HEK293T (cell line): Measurements from ENCODE around the gene CCT7.

Experiments used
- ARNT ChIP-seq: fragments of 450-650 bp; IDR thresholded peaks from 2 replicates; pipeline ENCODE4 v1.6.1; 2017; ENCODE audit warnings: mild to moderate bottlenecking
- BHLHE40 ChIP-seq: fragments of 450-650 bp; IDR thresholded peaks from 2 replicates; pipeline ENCODE4 v1.6.1; 2016; ENCODE audit warnings: mild to moderate bottlenecking, moderate library complexity, borderline replicate concordance
- CTBP1 ChIP-seq: fragments of 450-650 bp; IDR thresholded peaks from 2 replicates; pipeline ENCODE4 v1.6.1; 2016; ENCODE audit warnings: borderline replicate concordance
- ELF4 ChIP-seq: fragments of 450-650 bp; IDR thresholded peaks from 2 replicates; pipeline ENCODE4 v1.6.1; 2017; ENCODE audit warnings: antibody characterized with exemption
- FOXK2 ChIP-seq: fragments of 450-650 bp; IDR thresholded peaks from 2 replicates; pipeline ENCODE4 v1.6.1; 2016; ENCODE audit warnings: mild to moderate bottlenecking
- FOXM1 ChIP-seq: fragments of 450-650 bp; IDR thresholded peaks from 2 replicates; pipeline ENCODE4 v1.6.1; 2017; ENCODE audit warnings: mild to moderate bottlenecking, borderline replicate concordance
- HDGF ChIP-seq: fragments of 450-650 bp; IDR thresholded peaks from 2 replicates; pipeline ENCODE4 v1.6.1; 2017; ENCODE audit warnings: antibody characterized with exemption, borderline replicate concordance
- PKNOX1 ChIP-seq: fragments of 450-650 bp; IDR thresholded peaks from 2 replicates; pipeline ENCODE4 v1.6.1; 2016
- SP1 ChIP-seq: fragments of 450-650 bp; IDR thresholded peaks from 2 replicates; pipeline ENCODE4 v1.6.1; 2017
- TARDBP ChIP-seq: fragments of 450-650 bp; IDR thresholded peaks from 2 replicates; pipeline ENCODE4 v1.6.1; 2016
- ZNF384 ChIP-seq: fragments of 450-650 bp; IDR thresholded peaks from 2 replicates; pipeline ENCODE4 v1.6.1; 2016

- TF ChIP-seq BHLHE40 (no peak), FOXM1 (no peak), HDGF (no peak), CTBP1 (no peak), SP1 (no peak), PKNOX1 (no peak), TARDBP (no peak), FOXK2 (no peak), ARNT (no peak), ELF4 (no peak), ZNF384 (no peak)
Observed at GRCh38 chr2:73210019-73210418, 24.1 kb upstream of the CCT7 start.
